ENCODE results near the gene CHDH.

CHDH gene

DNA sequence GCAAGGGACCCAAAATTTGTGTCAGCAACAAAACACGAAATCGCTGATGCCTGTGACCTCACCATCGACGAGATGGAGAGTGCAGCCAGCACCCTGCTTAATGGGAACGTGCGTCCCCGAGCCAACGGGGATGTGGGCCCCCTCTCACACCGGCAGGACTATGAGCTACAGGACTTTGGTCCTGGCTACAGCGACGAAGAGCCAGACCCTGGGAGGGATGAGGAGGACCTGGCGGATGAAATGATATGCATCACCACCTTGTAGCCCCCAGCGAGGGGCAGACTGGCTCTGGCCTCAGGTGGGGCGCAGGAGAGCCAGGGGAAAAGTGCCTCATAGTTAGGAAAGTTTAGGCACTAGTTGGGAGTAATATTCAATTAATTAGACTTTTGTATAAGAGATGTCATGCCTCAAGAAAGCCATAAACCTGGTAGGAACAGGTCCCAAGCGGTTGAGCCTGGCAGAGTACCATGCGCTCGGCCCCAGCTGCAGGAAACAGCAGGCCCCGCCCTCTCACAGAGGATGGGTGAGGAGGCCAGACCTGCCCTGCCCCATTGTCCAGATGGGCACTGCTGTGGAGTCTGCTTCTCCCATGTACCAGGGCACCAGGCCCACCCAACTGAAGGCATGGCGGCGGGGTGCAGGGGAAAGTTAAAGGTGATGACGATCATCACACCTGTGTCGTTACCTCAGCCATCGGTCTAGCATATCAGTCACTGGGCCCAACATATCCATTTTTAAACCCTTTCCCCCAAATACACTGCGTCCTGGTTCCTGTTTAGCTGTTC is 34.9 kb downstream of the CHDH start:
- Histone ChIP-seq H3K27me3 (ENCODE audit: control insufficient read depth, low read length) (peaks cover 28% of the 10 kb centered on the region), H4K20me1 (ENCODE audit: control insufficient read depth, insufficient read depth, low read depth, low read length) (no peaks in the 10 kb centered on the region), H3K4me3 (ENCODE audit: low read length) (no peak overlapping the region), H3K36me3 (ENCODE audit: control insufficient read depth, low read length) (no peaks in the 10 kb centered on the region), H3K9me3 (ENCODE audit: control insufficient read depth, insufficient read depth, low read length) (no peaks in the 10 kb centered on the region), H3K9me2 (replicated peaks; ENCODE audit: control insufficient read depth, low read length) (no peaks in the 10 kb centered on the region), H3K4me1 (ENCODE audit: control insufficient read depth, low read length) (peaks cover 9% of the 10 kb centered on the region), H3K4me2 (ENCODE audit: low read length) (no peak overlapping the region), H3F3A (ENCODE audit: control insufficient read depth, insufficient read depth) (no peaks in the 10 kb centered on the region), H3K79me2 (ENCODE audit: control insufficient read depth, low read length) (no peaks in the 10 kb centered on the region), H3K27ac (ENCODE audit: low read depth, low read length) (no peak overlapping the region)
- no peak for TF ChIP-seq EZH2phosphoT487 (IDR thresholded peaks at IDR 0.05; ENCODE audit: borderline replicate concordance, low read length)
- no peak for TF ChIP-seq CTCF (IDR thresholded peaks at IDR 0.05; ENCODE audit: low read depth, low read length, poor library complexity, severe bottlenecking)

DNA sequence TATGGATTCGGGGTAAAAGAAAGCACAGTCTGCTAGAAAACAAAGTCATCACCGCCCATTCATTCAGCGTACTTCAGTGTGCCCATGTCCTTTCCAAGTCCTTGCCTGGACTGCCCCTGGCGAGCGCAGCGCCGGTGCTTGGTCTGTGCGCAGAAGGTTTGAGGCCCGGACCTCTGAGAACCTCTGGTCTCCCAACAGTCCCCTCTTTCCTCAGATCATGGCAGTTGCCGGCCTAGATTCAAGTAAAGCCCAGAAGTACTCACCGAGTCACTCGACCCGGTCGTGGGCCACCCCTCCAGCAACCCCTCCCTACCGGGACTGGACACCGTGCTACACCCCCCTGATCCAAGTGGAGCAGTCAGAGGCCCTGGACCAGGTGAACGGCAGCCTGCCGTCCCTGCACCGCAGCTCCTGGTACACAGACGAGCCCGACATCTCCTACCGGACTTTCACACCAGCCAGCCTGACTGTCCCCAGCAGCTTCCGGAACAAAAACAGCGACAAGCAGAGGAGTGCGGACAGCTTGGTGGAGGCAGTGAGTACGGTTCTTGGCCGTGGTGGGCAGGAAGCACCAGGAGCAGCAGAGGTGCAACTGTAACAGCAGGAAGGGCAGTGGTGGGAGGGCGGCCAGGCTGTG is 36.3 kb downstream of the CHDH start:
- no peaks in the 10 kb centered on the region for H3K9me2 ChIP-seq (replicated peaks; ENCODE audit: control insufficient read depth, low read length)
- no peaks in the 10 kb centered on the region for H3F3A ChIP-seq (ENCODE audit: control insufficient read depth, insufficient read depth)
- H3K4me3 ChIP-seq (ENCODE audit: low read length) = no peak overlapping the region
- no peaks in the 10 kb centered on the region for H3K36me3 ChIP-seq (ENCODE audit: control insufficient read depth, low read length)
- H3K79me2 ChIP-seq (ENCODE audit: control insufficient read depth, low read length) = no peaks in the 10 kb centered on the region
- H3K27ac ChIP-seq (ENCODE audit: low read depth, low read length) = no peak overlapping the region
- TF ChIP-seq CTCF (IDR thresholded peaks at IDR 0.05; ENCODE audit: low read depth, low read length, poor library complexity, severe bottlenecking) (no peak), EZH2phosphoT487 (IDR thresholded peaks at IDR 0.05; ENCODE audit: borderline replicate concordance, low read length) (no peak)
- no peaks in the 10 kb centered on the region for H3K9me3 ChIP-seq (ENCODE audit: control insufficient read depth, insufficient read depth, low read length)
- H3K27me3 ChIP-seq (ENCODE audit: control insufficient read depth, low read length) = peaks cover 23% of the 10 kb centered on the region
- no peak overlapping the region for H3K4me2 ChIP-seq (ENCODE audit: low read length)
- no peaks in the 10 kb centered on the region for H4K20me1 ChIP-seq (ENCODE audit: control insufficient read depth, insufficient read depth, low read depth, low read length)
- peaks cover 24% of the 10 kb centered on the region for H3K4me1 ChIP-seq (ENCODE audit: control insufficient read depth, low read length)

DNA sequence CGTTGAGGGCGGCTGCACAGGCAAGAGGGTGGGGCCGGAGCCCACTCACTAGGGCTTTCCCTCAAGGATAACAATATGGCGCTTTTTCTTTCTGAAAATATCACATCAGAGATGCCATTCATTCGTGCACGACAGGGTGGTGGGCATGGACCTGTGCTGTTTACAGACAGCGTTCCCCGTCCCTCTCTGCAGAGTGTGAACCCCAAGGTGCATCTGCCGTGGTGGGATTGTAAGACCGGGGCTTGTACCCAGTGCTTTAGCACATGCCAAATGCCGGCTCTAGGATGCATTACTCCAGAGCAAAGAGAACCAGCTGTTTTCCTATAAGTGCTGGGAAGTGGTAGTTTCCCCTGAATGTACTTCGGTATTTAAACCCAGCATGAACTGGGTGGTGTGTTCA is 37.0 kb downstream of the CHDH start:
- TF ChIP-seq CTCF (IDR thresholded peaks at IDR 0.05; ENCODE audit: low read depth, low read length, poor library complexity, severe bottlenecking) (no peak), EZH2phosphoT487 (IDR thresholded peaks at IDR 0.05; ENCODE audit: borderline replicate concordance, low read length) (no peak)

More for the DNA sequence above, 37.0 kb downstream of the CHDH start:
- Histone ChIP-seq H3K9me2 (replicated peaks; ENCODE audit: control insufficient read depth, low read length) (no peaks in the 10 kb centered on the region), H3K4me3 (ENCODE audit: low read length) (no peak overlapping the region), H3K36me3 (ENCODE audit: control insufficient read depth, low read length) (no peaks in the 10 kb centered on the region), H3K9me3 (ENCODE audit: control insufficient read depth, insufficient read depth, low read length) (no peaks in the 10 kb centered on the region), H4K20me1 (ENCODE audit: control insufficient read depth, insufficient read depth, low read depth, low read length) (no peaks in the 10 kb centered on the region), H3K27me3 (ENCODE audit: control insufficient read depth, low read length) (peaks cover 22% of the 10 kb centered on the region), H3K27ac (ENCODE audit: low read depth, low read length) (no peak overlapping the region), H3F3A (ENCODE audit: control insufficient read depth, insufficient read depth) (no peaks in the 10 kb centered on the region), H3K4me1 (ENCODE audit: control insufficient read depth, low read length) (peaks cover 28% of the 10 kb centered on the region), H3K79me2 (ENCODE audit: control insufficient read depth, low read length) (no peaks in the 10 kb centered on the region), H3K4me2 (ENCODE audit: low read length) (no peak overlapping the region)
